ENCODE data around the gene SLF2.

Gene SLF2

DNA sequence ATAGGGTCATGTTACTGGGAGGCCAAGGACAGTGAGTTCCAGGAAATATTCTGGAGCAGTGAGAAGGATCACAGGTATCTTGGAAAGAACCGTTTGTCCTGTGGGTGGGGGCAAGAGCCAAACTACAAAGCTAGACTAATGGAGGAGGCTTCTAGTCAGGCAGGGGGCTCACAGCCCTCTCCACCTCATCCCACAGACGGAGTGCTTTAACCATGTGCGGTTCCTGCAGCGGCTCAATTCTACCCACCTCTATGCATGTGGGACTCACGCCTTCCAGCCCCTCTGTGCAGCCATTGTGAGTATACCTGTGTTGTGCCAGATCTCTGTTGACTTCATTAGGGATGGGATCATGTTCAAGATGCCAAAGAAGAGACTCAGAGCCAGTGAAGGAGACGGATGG is 64.7 kb downstream of the SLF2 start:
- in situ Hi-C loops (cut with MboI; ENCODE audit: low sequenced_read_pairs), result no loop called here

DNA sequence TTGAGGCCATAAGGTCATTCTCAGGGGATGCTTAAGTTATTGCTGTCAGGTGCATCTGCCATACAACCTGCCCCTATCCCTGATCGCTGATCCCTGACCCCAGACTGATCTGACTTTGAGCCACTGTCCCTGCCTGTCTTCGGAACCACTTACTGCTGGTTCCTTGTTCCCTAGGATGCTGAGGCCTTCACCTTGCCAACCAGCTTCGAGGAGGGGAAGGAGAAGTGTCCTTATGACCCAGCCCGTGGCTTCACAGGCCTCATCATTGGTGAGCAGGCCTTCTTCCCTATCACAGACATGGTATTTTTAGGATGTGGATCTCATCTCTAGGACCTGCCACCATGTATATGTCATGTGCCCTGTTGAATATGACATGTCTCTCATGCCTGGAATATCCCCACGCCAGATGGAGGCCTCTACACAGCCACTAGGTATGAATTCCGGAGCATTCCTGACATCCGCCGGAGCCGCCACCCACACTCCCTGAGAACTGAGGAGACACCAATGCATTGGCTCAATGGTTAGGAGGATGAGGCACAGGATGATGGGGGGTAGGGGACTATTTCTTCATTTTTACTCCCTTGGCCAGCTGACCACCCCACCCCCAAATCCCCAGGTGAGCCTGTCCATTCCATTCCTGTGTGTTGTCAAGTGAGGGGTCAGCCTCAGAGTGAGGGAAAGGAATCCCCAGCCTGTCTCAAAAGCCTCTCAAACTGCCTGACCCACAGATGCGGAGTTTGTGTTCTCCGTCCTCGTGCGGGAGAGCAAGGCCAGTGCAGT is 65.5 kb downstream of the SLF2 start:
- in situ Hi-C loops (cut with MboI; ENCODE audit: low sequenced_read_pairs), result no loop called here

DNA sequence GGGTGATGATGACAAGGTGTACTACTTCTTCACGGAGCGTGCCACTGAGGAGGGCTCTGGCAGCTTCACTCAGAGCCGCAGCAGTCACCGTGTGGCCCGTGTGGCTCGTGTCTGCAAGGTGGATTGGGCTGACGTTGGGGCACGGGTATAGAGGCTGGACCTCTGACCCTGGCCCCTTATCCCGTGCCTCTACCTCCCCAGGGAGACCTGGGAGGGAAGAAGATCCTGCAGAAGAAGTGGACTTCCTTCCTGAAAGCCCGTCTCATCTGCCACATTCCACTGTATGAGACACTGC is 66.1 kb downstream of the SLF2 start:
- in situ Hi-C loops (cut with MboI; ENCODE audit: low sequenced_read_pairs), result no loop called here

DNA sequence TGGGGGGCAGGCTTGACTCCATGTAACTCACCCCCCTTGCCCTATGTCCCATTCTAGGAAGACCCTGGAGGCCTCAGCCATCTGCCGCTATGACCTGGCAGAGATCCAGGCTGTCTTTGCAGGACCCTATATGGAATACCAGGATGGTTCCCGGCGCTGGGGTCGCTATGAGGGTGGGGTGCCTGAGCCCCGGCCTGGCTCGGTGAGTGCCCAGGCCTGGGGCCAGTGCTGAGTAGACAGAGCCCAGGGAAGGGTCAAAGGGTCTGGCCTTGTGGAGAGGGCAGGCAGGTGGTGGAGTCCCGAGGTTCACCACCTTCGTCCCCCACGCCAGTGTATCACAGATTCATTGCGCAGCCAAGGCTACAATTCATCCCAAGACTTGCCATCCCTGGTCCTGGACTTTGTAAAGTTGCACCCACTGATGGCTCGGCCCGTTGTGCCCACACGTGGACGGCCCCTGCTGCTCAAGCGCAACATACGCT is 67.1 kb downstream of the SLF2 start:
- in situ Hi-C loops (cut with MboI; ENCODE audit: low sequenced_read_pairs), result no loop called here

DNA sequence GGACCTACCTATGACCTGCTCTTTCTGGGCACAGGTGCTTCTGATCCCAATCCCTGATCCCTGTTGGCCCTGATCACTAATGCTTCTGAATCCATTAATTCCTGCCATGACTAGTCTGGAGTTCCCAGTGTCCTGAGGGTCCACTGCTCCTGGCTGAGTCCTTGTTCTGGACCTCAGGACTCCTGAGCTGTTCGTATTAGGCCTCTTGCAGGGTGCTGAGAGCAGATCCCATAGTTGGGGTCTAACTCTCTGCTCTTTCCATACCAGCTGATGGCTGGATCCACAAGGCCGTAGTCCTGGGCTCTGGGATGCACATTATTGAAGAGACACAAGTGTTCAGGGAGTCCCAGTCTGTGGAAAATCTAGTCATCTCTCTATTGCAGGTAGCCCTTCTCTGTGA is 67.5 kb downstream of the SLF2 start:
- in situ Hi-C loops (cut with MboI; ENCODE audit: low sequenced_read_pairs), result no loop called here

DNA sequence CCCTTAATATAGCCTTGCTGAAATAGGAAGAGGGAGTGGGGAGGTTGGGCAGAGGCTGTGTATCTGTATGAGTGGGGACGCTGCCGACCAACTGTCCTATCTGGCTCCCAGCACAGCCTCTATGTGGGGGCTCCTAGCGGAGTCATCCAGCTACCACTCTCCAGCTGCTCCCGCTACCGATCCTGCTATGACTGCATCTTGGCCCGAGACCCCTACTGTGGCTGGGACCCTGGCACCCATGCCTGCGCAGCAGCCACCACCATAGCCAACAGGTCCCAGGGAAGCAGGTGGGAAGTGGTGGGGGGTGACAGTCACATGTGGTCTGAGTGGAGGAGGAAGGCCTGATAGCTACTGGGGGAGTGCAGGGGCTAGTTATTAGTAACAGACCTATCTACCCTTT is 67.9 kb downstream of the SLF2 start:
- in situ Hi-C loops (cut with MboI; ENCODE audit: low sequenced_read_pairs), result no loop called here

DNA sequence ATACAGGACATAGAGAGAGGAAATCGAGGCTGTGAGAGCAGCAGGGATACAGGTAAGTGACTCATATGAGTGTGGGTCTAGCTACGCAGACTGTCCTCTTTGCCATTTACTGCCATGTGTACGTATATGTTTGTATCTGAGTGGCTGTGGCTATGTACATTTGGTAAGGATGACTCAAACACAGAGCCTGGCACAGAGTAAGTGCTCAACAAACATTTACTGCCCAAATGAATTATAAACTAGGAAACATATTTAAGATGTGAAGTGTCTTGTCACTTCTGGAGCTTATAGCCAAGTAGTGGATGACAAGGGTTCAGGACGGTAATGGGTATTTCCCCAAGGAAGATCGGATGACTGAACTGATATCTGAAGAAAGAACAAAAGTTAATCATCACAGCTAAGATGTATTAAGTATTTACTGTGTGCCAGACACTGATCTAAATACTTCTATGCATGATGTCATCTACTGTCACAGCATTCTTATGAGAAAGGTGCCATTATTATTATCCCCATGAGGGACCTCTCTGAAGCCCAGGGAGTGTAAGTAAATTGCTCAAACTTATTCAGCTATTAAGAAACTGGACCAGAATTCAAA is 68.5 kb downstream of the SLF2 start:
- in situ Hi-C loops (cut with MboI; ENCODE audit: low sequenced_read_pairs), result no loop called here

DNA sequence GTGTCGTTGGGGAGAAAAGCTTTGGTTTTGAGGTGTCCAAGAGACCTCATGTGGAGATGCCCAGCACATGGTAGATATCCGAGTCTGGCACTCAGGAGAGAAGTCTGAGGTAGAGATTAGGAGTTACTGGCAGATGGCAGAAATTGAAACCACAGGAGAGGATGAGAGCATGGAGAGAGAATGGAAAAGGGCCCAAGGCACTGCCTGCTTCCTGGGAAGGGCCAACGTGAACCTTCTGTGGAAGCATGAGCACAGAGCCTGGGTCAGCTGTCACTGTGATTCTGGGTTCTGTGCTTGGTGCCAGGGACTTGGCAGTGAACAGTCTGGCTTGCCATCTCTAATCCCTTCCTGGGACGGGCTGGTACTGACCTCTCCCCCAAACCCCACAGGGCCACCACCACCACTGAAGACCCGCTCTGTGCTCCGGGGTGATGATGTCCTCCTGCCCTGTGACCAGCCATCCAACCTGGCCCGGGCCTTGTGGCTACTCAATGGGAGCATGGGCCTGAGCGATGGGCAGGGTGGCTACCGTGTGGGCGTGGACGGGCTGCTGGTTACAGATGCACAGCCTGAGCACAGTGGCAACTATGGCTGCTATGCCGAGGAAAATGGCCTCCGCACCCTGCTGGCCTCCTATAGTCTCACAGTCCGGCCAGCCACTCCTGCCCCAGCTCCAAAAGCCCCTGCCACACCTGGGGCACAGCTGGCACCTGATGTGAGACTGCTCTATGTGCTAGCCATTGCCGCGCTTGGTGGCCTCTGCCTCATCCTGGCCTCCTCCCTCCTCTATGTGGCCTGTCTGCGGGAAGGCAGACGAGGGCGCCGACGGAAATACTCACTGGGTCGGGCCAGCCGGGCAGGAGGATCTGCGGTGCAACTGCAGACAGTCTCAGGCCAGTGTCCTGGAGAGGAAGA is 70.4 kb downstream of the SLF2 start:
- in situ Hi-C loops (cut with MboI; ENCODE audit: low sequenced_read_pairs), result no loop called here

DNA sequence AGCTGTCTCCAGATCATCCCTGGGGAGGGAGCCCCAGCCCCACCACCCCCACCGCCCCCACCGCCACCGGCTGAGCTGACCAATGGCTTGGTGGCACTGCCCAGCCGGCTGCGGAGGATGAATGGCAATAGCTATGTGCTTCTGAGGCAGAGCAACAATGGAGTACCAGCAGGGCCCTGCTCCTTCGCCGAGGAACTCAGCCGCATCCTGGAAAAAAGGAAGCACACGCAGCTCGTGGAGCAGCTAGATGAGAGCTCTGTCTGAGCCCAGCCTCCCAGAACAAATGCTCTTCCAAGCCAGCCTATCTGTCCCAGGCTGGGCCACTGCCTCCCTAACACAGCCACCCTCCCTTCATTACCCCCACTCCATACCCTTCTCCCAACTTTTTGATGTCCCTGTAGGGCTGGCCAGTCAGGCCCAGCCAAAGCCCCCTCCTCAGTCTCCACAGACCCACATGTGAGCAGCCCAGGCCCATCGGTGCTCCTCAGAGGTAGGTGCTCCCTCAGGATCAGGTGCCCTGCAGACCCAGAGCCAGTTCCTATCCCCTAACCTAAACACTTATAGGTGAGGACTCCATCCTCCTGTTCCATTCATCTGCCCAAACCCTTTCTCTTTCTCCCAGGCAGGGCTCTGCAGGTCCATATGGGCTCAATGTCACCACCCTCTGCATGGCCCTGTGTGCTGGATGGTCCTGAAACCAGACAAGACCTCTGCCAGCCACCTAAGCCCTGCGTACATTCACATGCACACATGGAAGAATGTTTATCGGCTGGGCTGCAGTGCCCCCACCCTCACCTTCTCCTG is 71.3 kb downstream of the SLF2 start:
- in situ Hi-C loops (cut with MboI; ENCODE audit: low sequenced_read_pairs), result no loop called here

DNA sequence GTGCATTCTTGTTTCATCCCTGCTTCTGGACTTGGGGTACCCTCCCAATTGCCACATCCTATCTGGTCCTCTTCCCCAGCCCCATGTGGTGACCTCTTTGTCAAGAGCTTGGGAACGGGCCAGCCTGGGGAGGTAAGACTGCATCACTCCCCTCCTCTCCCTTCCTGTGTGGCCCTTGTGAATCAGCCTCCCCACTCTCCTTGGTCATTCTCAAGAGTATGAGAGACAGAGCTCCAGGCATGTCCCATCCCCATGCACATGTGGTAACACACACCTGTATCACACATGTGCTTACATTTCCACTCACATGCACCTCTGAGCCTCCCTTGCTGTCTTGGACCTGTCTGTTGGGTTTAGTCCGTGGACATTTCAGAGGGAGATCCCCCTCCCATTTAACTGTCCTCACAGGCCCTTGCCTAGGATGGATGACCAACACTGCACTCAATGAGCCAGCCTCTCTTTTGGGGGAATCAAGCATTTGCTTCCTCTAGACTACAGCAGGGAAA is 72.0 kb downstream of the SLF2 start:
- in situ Hi-C loops (cut with MboI; ENCODE audit: low sequenced_read_pairs), result no loop called here

DNA sequence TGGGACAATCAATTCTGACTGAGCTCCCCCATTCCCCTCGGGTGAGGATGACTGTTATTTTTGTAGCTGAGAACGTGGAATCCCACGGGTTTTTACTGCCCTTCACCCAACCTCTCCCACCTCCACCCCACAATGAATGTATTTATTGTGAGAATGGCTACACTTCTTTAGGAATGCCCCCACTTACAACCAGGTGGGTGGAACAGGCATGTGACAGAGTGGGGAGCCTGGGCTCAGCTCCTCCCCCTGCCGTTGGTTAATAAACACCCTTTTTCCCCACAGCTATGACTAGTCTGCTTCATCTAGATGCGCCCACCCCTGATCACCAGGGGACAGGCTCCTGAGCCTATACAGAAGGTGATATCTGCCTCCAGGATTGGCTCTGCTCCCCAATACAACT is 72.6 kb downstream of the SLF2 start:
- in situ Hi-C loops (cut with MboI; ENCODE audit: low sequenced_read_pairs), result no loop called here

DNA sequence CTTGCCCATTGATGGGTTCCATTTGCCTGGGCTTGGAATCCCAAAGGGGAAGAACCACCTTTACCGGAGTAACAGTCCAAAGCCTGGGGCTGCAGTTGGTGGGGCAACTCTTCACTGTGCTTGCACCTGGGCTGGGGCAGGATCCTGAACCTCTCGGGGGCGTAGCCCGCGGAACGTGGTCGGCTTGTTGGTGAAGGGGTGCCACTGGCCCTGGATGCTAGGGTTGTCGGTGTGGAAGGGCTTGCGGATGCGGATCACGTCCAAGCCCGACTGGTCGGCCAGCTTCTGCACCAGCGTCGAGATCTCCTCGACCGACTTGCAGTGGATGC is 73.8 kb downstream of the SLF2 start:
- in situ Hi-C loops (cut with MboI; ENCODE audit: low sequenced_read_pairs), result no loop called here

DNA sequence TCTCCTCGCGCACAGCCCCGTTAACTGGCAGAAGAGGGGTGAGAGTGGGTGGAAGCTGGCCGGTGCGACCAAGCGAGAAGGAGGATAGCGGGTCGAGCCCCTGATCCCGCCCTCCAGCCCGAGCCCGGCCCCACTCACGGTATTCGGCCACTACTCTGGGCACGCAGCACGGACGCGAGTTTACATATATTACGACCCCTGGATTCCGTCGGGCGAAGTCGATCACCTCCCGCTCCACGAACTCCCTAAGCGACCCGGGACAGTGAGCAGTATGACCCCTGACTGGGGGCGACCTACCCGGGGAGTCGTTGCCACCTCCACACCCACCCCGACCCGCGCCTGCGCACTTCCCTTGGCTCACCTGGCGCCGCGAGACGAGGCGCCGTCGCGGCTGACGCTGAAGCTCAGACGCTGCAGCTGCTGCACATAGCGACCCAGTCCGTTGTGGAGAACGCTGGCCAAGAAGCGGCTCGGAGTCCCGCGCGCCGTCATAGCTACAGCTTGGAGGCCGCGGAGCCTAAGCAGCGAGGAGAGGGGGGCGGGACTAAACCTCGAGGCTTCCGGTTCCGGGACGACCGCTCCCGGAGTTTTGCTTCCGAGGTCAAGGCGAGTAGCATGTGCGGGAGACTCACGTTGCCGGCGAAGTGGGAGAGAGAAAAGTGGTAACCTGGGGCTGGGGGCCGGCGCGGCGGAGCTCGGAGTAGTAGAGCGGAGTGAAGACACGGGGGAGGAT is 74.4 kb downstream of the SLF2 start, which contains the start of the genes MRPL43 and TWNK:
TSS of gene MRPL43 (minus strand) at position 546 of the 733 bp plus-strand sequence. CDS start at position 492, 54 bp downstream.
TSS of gene TWNK (plus strand) at position 592 of the 733 bp plus-strand sequence. CDS start 668 bp downstream, outside the sequence.
- in situ Hi-C loops (cut with MboI; ENCODE audit: low sequenced_read_pairs), result no loop called here

DNA sequence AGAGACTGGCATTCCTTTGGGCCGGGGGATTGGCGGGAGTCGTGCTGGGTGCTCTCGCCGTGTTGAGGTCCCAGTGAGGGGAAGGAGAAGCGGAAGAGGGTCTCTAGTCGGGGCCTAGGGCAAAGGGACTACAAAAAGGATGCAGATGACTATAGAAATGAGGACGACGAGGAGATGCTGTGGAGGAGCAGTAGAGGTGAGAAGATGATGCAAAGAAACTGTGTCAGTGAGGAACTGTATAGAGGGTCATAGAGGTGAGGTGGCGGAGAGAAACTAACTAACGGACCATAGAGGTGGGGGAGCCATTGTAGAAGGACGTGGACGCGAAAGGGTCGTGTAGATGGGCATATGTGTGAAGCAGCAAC is 74.9 kb downstream of the SLF2 start:
- in situ Hi-C loops (cut with MboI; ENCODE audit: low sequenced_read_pairs), result no loop called here

DNA sequence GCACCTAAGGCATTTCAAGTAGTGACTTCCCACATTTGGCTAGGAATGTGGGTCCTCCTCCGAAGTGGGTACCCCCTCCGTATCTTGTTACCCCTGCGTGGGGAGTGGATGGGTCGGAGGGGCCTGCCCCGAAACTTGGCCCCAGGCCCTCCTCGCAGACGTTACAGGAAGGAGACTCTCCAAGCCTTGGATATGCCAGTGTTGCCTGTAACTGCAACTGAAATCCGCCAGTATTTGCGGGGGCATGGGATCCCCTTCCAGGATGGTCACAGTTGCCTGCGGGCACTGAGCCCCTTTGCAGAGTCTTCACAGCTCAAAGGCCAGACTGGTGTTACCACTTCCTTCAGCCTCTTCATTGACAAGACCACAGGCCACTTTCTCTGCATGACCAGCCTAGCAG is 75.4 kb downstream of the SLF2 start:
- in situ Hi-C loops (cut with MboI; ENCODE audit: low sequenced_read_pairs), result no loop called here

DNA sequence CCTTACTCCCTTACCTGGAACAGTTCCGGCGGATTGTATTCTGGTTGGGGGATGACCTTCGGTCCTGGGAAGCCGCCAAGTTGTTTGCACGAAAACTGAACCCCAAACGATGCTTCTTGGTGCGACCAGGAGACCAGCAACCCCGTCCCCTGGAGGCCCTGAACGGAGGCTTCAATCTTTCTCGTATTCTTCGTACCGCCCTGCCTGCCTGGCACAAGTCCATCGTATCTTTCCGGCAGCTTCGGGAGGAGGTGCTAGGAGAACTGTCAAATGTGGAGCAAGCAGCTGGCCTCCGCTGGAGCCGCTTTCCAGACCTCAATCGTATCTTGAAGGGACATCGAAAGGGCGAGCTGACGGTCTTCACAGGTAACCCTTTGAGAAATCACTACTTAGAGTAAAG is 76.3 kb downstream of the SLF2 start:
- in situ Hi-C loops (cut with MboI; ENCODE audit: low sequenced_read_pairs), result no loop called here

DNA sequence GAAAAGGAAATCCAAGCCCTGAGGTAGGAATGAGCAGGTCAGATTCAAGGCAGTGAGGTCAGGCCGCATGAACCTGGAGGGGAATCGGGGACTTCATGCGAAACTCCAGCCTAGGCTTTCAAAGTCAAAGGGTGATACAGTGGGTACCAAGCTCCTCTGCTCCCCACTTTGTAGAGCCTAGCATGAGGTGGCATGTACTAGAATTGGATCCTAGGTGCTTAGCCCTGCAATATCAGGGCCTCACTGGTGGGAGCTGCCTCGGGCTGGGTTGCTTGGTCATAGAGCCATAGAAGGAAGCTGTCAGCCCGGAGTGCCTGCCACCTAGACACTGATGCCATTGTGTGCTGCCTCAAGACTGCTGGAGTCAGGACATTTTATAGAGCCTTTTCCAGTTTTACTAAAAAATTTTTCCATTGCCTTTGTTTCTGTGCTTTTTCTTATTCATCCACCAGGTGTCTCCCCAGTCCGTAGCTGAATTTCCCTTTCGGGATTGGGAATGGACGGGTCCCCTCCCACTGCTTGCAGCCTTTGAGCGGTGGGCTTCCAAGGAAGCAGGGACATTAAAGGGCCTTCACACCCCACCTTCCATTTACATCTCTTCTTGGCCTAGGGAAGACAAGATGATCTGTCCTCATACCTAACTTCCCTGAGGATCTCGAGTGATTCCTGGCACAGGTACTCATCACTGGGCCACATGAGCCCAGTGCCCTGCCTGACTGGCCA is 81.4 kb downstream of the SLF2 start:
- in situ Hi-C loops (cut with MboI; ENCODE audit: low sequenced_read_pairs), result no loop called here

DNA sequence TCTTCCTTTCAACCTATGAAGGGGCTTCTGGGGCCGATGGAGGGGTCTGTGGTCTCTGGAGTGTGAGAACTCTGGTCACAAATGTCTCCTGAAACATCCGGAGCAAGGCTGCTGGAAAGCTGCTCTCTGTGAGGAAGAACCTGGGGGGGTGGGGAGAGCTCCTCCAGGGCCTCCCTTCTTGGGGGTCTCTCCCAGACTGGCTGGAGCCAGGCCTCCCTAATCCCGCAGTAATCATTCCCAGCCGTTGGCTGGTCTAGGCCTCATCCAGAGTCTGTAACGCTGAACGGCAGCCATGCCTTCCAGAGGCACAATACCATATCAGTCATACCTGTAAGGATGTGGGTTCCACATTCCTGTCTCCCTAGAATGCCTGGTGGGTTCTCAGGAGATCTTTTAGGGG is 82.4 kb downstream of the SLF2 start:
- in situ Hi-C loops (cut with MboI; ENCODE audit: low sequenced_read_pairs), result no loop called here

DNA sequence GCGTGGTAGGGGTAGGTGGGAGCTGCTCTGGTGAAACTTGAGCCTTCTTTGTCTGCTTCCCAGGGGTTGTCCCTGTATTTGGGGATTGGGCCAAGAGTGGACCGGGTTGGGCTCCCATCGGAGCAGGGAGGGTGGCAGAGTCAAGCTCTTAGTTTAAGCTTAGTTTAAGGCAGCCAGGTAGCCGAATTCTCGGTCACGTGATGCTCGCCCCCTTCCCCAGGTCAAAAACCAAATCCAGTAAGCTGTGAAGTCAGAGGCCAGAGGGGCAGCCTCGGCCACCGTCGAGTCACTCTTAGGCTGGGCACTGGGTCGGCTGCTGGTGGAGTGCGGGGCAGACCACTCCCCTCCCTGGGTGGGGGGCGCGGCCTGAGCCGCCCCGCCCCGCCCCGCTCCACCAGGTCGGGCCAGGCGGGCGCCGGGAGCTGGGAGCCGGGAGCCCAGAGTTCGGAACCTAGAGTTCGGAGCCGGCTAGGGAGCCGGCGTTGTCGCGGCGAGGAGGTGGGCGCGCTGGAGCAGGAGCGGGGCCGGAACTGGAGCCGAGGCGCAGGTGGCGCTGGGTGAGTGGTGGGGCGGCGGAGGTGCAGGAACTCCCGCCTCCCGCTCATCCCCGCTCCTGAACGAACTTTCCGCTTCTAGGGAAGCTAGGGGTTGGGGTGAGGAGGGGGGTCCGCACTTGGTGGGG is 84.1 kb downstream of the SLF2 start:
- in situ Hi-C loops (cut with MboI; ENCODE audit: low sequenced_read_pairs), result no loop called here
